Measurements from ENCODE around the gene ANAPC4.

The ANAPC4 gene

DNA sequence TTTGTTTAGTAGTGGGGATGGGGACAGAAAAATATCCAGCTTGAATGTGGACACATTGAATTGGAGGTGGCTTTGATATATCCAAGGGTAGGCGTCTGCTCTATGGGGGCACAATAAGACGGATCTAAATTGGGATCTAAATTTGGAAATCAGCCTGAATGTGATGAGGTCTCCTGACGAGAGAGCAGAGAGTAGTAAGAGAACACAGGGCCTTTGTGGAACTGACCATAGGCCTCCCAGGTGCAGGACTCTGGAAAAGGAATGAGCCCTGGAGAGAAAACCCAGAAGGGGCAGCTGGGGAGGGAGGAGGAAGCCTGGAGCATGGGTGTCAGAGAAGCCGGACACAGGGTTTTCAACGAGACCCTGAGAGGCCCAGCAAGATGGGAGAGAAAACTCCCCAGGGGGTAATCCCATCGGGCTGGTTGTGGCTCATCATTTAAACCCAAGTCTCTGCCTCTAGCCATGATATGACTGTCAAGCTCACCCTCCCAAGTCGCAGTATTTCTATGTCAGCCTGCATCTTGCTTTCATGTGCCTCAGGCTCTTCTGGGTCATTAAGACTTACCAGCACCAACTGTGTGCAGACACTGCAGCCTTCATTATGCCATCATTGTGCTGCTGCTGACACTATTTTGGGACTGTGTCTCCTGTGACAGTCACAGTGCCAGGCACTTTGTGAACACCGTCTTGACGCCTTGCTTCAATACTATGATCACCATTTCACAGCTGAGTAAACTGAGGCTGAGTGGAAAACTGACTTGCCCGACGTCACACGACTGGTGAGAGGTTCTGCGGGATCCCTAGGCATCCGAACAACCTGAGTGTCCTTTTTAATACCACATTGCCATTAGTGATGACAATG is 57.1 kb downstream of the ANAPC4 start:
- no peaks in the 10 kb centered on the region for H3K36me3 ChIP-seq (ENCODE audit: control insufficient read depth, insufficient read depth, low read length)
- H3K27ac ChIP-seq (ENCODE audit: low read depth, low read length) = no peak overlapping the region
- no peak overlapping the region for H3K9ac ChIP-seq (ENCODE audit: low read depth, low read length)
- H3K4me1 ChIP-seq (ENCODE audit: control insufficient read depth, insufficient read depth, low read length) = no peaks in the 10 kb centered on the region
- H3K9me3 ChIP-seq (ENCODE audit: control insufficient read depth, insufficient read depth, low read length) = no peaks in the 10 kb centered on the region
- H3K27me3 ChIP-seq (ENCODE audit: control insufficient read depth, insufficient read depth, low read length) = no peaks in the 10 kb centered on the region
- no peak overlapping the region for H3K4me3 ChIP-seq (ENCODE audit: low read depth, low read length)

- no peaks in the 10 kb centered on the region for H3K36me3 ChIP-seq (ENCODE audit: control insufficient read depth, insufficient read depth, low read length)
- H3K27me3 ChIP-seq (ENCODE audit: control insufficient read depth, insufficient read depth, low read length) = no peaks in the 10 kb centered on the region
These were observed 60.9 kb downstream of the ANAPC4 start for GRCh38 chr4:25437926-25438325.

DNA sequence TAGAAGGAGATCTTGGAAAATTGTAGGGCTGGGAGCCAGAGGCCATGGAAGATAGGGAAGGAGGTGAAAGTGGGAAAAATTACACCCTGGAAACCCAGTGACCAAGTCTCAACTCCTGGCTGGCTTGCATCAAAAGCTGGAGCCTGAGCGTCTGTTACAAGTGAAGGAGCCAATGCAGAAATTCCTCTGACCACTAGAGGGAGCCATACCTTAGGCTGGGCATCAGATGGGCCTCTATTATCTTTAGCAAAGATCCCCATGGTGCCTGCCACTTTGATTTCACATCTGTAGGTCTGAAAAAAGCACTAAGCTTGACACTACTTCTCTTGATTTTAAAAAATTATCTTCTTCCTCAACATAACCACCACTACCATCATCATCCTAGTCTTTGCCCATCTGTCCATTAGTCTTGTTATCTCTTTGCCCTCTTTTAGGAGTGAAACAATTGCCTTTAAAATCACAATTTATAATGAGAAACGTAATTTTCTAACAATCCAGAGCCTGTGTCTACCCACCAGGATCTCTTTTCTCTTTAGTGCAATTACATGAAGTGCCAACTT is 62.9 kb downstream of the ANAPC4 start:
- Histone ChIP-seq H3K9me3 (ENCODE audit: control insufficient read depth, insufficient read depth, low read length) (no peaks in the 10 kb centered on the region), H3K9ac (ENCODE audit: low read depth, low read length) (no peak overlapping the region), H3K36me3 (ENCODE audit: control insufficient read depth, insufficient read depth, low read length) (no peaks in the 10 kb centered on the region), H3K4me3 (ENCODE audit: low read depth, low read length) (no peak overlapping the region), H3K4me1 (ENCODE audit: control insufficient read depth, insufficient read depth, low read length) (peaks cover 4% of the 10 kb centered on the region; the same call in 1 of the 2 replicates), H3K27me3 (ENCODE audit: control insufficient read depth, insufficient read depth, low read length) (no peaks in the 10 kb centered on the region), H3K27ac (ENCODE audit: low read depth, low read length) (no peak overlapping the region)

More at GRCh38 chr4:25437926-25438325, 60.9 kb downstream of the ANAPC4 start:
- Histone ChIP-seq H3K4me1 (ENCODE audit: control insufficient read depth, insufficient read depth, low read length) (peaks cover 4% of the 10 kb centered on the region; the same call in 1 of the 2 replicates), H3K9me3 (ENCODE audit: control insufficient read depth, insufficient read depth, low read length) (no peaks in the 10 kb centered on the region), H3K9ac (ENCODE audit: low read depth, low read length) (no peak overlapping the region), H3K4me3 (ENCODE audit: low read depth, low read length) (no peak overlapping the region), H3K27ac (ENCODE audit: low read depth, low read length) (no peak overlapping the region)

- Histone ChIP-seq H3K36me3 (ENCODE audit: control insufficient read depth, insufficient read depth, low read length) (no peaks in the 10 kb centered on the region), H3K9me3 (ENCODE audit: control insufficient read depth, insufficient read depth, low read length) (no peaks in the 10 kb centered on the region), H3K4me3 (ENCODE audit: low read depth, low read length) (no peak overlapping the region), H3K4me1 (ENCODE audit: control insufficient read depth, insufficient read depth, low read length) (peaks cover 4% of the 10 kb centered on the region; the same call in 1 of the 2 replicates), H3K27ac (ENCODE audit: low read depth, low read length) (no peak overlapping the region), H3K27me3 (ENCODE audit: control insufficient read depth, insufficient read depth, low read length) (no peaks in the 10 kb centered on the region), H3K9ac (ENCODE audit: low read depth, low read length) (no peak overlapping the region)
These were observed 63.5 kb downstream of the ANAPC4 start for GRCh38 chr4:25440478-25441030.

GRCh38 chr4:25441519-25442117 is 64.6 kb downstream of the ANAPC4 start:
- Histone ChIP-seq H3K36me3 (ENCODE audit: control insufficient read depth, insufficient read depth, low read length) (no peaks in the 10 kb centered on the region), H3K9me3 (ENCODE audit: control insufficient read depth, insufficient read depth, low read length) (no peaks in the 10 kb centered on the region), H3K27me3 (ENCODE audit: control insufficient read depth, insufficient read depth, low read length) (no peaks in the 10 kb centered on the region), H3K27ac (ENCODE audit: low read depth, low read length) (no peak overlapping the region), H3K4me3 (ENCODE audit: low read depth, low read length) (no peak overlapping the region), H3K4me1 (ENCODE audit: control insufficient read depth, insufficient read depth, low read length) (peaks cover 10% of the 10 kb centered on the region), H3K9ac (ENCODE audit: low read depth, low read length) (no peak overlapping the region)

DNA sequence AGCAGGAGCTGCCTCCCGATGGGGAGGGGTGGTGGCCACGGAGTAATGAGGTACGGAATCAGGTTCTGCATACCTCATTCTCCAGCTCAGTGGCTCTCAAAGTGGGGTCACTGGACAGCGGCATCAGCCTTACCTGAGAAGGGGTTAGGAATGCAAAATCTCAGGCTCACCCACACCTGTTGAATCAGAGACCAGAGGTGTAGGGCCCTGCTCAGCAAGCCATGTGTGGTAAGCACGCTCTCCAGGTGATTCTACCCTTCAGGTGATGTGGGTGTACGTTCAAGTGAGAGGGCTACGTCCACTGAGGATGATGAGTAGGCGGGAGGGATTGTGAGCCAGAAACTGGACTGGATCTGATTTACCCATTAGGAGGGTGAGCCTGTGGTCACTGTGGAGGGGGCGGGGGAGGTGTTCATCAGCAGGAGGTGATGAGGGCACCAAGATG is 65.8 kb downstream of the ANAPC4 start:
- H3K9ac ChIP-seq (ENCODE audit: low read depth, low read length) = no peak overlapping the region
- no peaks in the 10 kb centered on the region for H3K9me3 ChIP-seq (ENCODE audit: control insufficient read depth, insufficient read depth, low read length)
- no peaks in the 10 kb centered on the region for H3K27me3 ChIP-seq (ENCODE audit: control insufficient read depth, insufficient read depth, low read length)
- H3K27ac ChIP-seq (ENCODE audit: low read depth, low read length) = no peak overlapping the region
- peaks cover 14% of the 10 kb centered on the region for H3K4me1 ChIP-seq (ENCODE audit: control insufficient read depth, insufficient read depth, low read length)
- no peak overlapping the region for H3K4me3 ChIP-seq (ENCODE audit: low read depth, low read length)
- no peaks in the 10 kb centered on the region for H3K36me3 ChIP-seq (ENCODE audit: control insufficient read depth, insufficient read depth, low read length)

DNA sequence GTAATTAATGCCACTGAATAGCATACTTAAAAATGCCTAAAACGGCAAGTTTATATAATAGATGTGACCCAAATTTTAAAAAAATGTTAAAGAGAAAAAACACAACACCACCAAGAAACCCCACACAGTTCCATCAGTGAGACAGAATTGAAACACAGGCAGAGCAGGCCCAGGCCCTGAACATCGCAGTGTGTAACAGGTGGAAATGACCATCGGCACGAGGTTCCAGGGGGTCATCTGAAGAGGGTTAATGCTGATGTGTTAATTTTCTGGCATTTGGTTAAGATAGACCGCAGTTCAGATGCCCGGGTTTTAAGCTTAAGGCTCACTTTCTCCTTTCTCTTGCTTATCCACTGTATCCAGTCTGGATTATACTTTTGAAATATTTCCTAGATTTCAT is 66.8 kb downstream of the ANAPC4 start:
- H3K9me3 ChIP-seq (ENCODE audit: control insufficient read depth, insufficient read depth, low read length) = no peaks in the 10 kb centered on the region
- H3K27me3 ChIP-seq (ENCODE audit: control insufficient read depth, insufficient read depth, low read length) = no peaks in the 10 kb centered on the region
- no peaks in the 10 kb centered on the region for H3K36me3 ChIP-seq (ENCODE audit: control insufficient read depth, insufficient read depth, low read length)
- no peak overlapping the region for H3K9ac ChIP-seq (ENCODE audit: low read depth, low read length)
- H3K27ac ChIP-seq (ENCODE audit: low read depth, low read length) = no peak overlapping the region
- peaks cover 19% of the 10 kb centered on the region for H3K4me1 ChIP-seq (ENCODE audit: control insufficient read depth, insufficient read depth, low read length)
- no peak overlapping the region for H3K4me3 ChIP-seq (ENCODE audit: low read depth, low read length)

DNA sequence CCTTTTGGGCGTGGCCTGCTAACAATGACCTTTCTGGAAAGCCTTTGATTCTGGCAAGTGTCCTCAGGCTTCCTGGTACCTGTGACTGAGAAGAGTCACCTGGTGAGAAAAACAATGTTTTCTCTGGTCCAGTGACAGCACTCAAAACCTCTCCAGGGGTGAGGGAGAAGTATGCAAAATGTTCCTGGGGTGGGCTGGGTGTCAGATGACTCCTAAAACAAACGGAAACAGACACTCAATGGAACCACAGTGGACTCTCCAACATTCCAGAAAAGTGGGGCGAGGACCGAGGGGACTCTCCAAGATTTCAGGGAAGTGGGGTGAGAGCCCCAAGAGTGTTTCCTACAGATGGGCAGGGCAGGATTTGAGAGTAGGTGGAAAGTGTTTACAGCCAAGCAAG is 69.5 kb downstream of the ANAPC4 start:
- no peaks in the 10 kb centered on the region for H3K9me3 ChIP-seq (ENCODE audit: control insufficient read depth, insufficient read depth, low read length)
- no peaks in the 10 kb centered on the region for H3K27me3 ChIP-seq (ENCODE audit: control insufficient read depth, insufficient read depth, low read length)
- H3K27ac ChIP-seq (ENCODE audit: low read depth, low read length) = no peak overlapping the region
- H3K4me3 ChIP-seq (ENCODE audit: low read depth, low read length) = no peak overlapping the region
- H3K9ac ChIP-seq (ENCODE audit: low read depth, low read length) = no peak overlapping the region
- no peaks in the 10 kb centered on the region for H3K36me3 ChIP-seq (ENCODE audit: control insufficient read depth, insufficient read depth, low read length)
- H3K4me1 ChIP-seq (ENCODE audit: control insufficient read depth, insufficient read depth, low read length) = peaks cover 28% of the 10 kb centered on the region

DNA sequence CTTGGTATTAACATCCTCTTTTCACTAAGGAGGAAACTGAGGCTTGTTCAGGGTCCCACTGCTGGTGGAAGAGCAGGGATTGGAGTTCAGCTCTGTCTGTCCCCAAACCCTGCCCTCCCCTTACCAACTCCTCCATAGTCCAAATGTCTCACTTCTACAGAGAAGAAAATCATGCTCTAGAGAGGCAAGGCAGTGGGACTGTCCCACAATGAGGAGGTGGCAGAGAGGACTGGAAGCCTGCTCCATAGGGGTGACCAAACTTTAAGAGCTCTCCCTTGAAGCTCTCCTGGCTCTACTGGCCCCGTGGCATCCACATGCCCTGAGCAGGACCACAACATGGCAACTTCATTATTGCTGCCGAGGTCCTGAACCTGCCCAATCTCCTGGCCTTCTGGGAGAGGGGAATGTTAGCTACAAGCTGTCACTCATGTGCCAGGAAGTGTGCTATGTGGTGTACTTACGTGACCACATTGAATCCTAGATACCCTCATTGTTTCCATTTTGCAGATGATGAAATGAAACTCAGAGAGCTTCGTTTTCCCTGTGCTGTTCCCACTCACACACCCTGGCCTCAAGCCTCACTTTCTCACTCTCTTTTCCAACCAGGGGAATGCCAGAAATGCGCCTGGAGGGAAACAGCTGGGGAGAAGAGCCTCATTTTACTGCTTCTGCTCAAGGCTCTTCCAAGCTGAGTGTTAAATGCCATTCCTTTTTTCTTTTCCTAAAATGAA is 71.5 kb downstream of the ANAPC4 start:
- Histone ChIP-seq H3K36me3 (ENCODE audit: control insufficient read depth, insufficient read depth, low read length) (no peaks in the 10 kb centered on the region), H3K9me3 (ENCODE audit: control insufficient read depth, insufficient read depth, low read length) (no peaks in the 10 kb centered on the region), H3K4me3 (ENCODE audit: low read depth, low read length) (no peak overlapping the region), H3K27ac (ENCODE audit: low read depth, low read length) (no peak overlapping the region), H3K9ac (ENCODE audit: low read depth, low read length) (no peak overlapping the region), H3K27me3 (ENCODE audit: control insufficient read depth, insufficient read depth, low read length) (no peaks in the 10 kb centered on the region), H3K4me1 (ENCODE audit: control insufficient read depth, insufficient read depth, low read length) (peaks cover 25% of the 10 kb centered on the region)

- H3K4me3 ChIP-seq (ENCODE audit: low read depth, low read length) = no peak overlapping the region
- H3K9ac ChIP-seq (ENCODE audit: low read depth, low read length) = no peak overlapping the region
- H3K27ac ChIP-seq (ENCODE audit: low read depth, low read length) = no peak overlapping the region
- H3K4me1 ChIP-seq (ENCODE audit: control insufficient read depth, insufficient read depth, low read length) = peaks cover 25% of the 10 kb centered on the region
- H3K9me3 ChIP-seq (ENCODE audit: control insufficient read depth, insufficient read depth, low read length) = no peaks in the 10 kb centered on the region
- no peaks in the 10 kb centered on the region for H3K27me3 ChIP-seq (ENCODE audit: control insufficient read depth, insufficient read depth, low read length)
- no peaks in the 10 kb centered on the region for H3K36me3 ChIP-seq (ENCODE audit: control insufficient read depth, insufficient read depth, low read length)
These were observed 72.2 kb downstream of the ANAPC4 start for GRCh38 chr4:25449270-25449669.

Data from HUES48 (cell line).